KOPT-K1 (cell line): Measurements from ENCODE around the gene WDFY1.

Experiments
- H3K27ac ChIP-seq: fragments of 200-600 bp; sonication (generic); 2 replicates; pipeline ENCODE4 v1.5.1; 2016; ENCODE audit warnings: antibody characterized with exemption, mild to moderate bottlenecking, low read depth, low read length; ENCODE audit not compliant: poor library complexity, severe bottlenecking
- H3K36me3 ChIP-seq: fragments of 200-600 bp; sonication (generic); 2 replicates; pipeline ENCODE4 v1.5.1; 2017; ENCODE audit warnings: antibody characterized with exemption, mild to moderate bottlenecking, low read length, moderate library complexity; ENCODE audit not compliant: insufficient read depth
- H3K9me3 ChIP-seq: fragments of 200-600 bp; sonication (generic); 2 replicates; pipeline ENCODE4 v1.5.1; 2017; ENCODE audit warnings: antibody characterized with exemption, low read length, mild to moderate bottlenecking; ENCODE audit not compliant: insufficient read depth, poor library complexity, severe bottlenecking

WDFY1 gene

DNA sequence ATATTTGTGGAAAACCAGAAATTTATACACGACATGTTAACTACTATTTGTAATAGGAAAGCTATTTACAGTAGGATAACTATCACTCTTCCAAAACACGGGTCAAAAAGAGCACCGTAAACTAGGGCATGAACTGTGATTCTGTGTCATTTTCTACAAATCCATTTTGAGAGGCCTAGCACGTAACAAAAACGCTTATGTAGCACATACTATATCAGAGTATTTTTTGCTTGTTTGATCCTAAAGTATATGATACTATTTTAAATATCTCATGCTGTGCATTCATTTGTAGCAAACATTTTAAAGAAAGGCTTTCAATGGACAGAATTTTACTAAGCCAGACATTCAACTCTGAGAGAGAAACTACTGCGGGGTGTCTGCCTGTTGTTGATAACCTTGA lies 45.1 kb downstream of the WDFY1 start:
- no peaks in the 10 kb centered on the region for H3K9me3 ChIP-seq
- H3K36me3 ChIP-seq = peaks cover 20% of the 10 kb centered on the region; the same call in 1 of the 2 replicates

DNA sequence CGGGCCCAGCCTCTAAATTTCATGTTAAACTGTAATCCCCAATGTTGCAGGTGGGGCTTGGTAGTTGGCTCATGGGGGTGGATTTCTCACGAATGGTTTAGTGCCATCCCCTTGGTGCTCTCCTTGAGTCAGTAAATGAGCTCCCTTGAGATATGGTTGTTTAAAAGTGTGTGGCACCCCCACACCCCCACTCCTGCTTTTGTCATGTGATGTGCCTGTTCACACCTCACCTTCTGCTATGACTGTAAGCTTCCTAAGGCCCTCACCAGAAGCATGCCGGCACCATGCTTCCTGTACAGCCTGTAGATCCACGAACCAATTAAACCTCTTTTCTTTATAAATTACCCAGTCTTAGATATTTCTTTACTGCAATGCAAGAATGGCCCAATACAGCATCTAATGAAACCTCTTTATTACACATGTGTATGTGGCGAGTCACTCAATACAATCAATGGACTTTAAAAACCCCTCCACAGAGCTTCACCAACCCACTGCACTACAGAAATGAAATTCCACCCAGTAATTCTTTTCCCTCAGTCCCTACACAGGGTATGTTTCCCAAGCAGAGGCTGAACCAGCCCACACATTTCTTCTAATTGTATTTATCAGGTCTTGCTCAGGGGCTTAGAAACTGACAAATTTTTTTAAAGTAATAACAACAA lies 47.3 kb downstream of the WDFY1 start:
- Histone ChIP-seq H3K36me3 (peaks cover 24% of the 10 kb centered on the region; the same call in 1 of the 2 replicates), H3K27ac (no peak overlapping the region), H3K9me3 (no peaks in the 10 kb centered on the region)

More for the DNA sequence above, 45.1 kb downstream of the WDFY1 start:
- H3K27ac ChIP-seq = no peak overlapping the region

DNA sequence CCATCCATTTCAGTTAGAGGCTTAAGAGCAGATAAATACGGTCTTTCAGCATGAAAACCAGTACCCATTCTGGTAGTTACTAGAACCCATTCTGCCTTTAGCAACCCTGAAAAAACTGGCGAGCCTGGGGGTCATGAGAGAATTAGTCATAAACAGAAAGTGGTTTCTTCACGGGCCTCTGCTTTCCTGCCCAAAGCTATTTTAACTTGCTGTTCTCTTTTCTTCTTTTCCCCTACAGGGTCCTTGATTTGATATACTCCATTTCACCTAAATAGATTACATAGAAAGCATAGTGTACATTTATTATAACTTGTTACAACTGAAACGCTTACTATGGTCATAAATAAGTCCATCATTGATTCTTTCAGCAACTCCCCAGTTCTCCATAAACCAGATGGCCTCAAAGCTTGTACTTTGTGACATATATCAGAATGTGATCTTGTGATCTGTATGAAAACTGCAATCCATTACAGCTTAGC lies 48.3 kb downstream of the WDFY1 start:
- no peak overlapping the region for H3K27ac ChIP-seq
- peaks cover 24% of the 10 kb centered on the region; the same call in 1 of the 2 replicates for H3K36me3 ChIP-seq

DNA sequence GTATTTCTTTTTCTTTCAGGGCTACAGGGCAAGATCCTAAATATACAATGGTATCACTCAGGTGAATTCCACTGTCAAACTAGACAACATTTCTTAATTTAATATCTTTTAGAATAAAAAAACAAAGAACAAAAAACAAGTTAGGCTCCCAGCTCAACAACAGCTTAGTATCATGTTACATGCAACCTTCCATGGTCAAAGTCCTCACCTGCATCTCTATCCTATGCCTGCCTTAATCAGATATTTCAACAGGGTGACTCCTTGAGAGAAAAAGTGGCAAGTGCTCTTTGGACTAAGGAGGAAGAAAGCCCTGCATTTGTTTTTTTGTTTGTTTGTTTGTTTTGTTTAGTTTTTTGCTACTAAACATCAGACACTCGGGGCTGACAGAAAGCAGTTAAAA lies 50.2 kb downstream of the WDFY1 start:
- H3K36me3 ChIP-seq = peaks cover 15% of the 10 kb centered on the region; the same call in 1 of the 2 replicates
- H3K27ac ChIP-seq = no peak overlapping the region
- H3K9me3 ChIP-seq = no peaks in the 10 kb centered on the region

More for the DNA sequence above, 48.3 kb downstream of the WDFY1 start:
- H3K9me3 ChIP-seq = no peaks in the 10 kb centered on the region

DNA sequence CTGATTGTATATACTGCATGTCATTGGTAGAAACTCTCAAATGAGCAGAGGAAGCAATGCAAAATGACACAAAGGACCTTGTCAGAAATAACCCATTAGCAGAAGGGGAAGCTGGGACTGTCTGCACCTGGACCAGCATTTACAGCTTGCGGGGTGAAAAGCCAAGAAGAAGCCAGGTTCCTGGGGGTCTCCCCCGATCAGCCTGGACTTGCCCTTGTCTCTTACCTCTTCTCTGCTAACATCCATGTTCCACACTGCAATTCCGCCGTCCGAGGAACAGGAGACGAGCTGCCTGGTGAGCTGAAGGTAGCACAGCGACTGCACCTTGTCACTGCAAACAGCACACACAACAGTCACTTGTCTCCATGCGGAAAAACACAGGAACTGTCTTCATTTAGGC lies 51.1 kb downstream of the WDFY1 start:
- Histone ChIP-seq H3K27ac (no peak overlapping the region), H3K9me3 (no peaks in the 10 kb centered on the region), H3K36me3 (peaks cover 14% of the 10 kb centered on the region; the same call in 1 of the 2 replicates)

DNA sequence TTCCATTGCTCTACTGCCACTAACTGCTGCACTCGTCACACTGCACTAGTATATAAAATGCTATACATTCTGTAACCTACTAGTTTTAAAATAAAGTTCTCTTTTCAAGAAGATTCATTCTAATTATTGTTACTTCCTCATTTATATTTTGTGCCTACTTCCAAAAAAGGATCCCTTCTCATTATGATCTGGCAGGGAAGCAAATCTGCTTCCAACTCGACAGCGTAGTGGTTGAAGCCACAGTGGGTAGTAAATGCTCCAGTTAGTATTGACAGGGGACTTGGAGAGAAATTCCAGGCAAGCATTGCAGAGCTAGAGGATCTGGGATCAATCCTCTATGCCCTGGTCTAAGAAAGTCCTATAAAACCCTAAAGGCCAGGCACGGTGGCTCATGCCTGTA lies 54.4 kb downstream of the WDFY1 start:
- Histone ChIP-seq H3K36me3 (peaks cover 10% of the 10 kb centered on the region; the same call in 1 of the 2 replicates), H3K9me3 (no peaks in the 10 kb centered on the region), H3K27ac (no peak overlapping the region)

DNA sequence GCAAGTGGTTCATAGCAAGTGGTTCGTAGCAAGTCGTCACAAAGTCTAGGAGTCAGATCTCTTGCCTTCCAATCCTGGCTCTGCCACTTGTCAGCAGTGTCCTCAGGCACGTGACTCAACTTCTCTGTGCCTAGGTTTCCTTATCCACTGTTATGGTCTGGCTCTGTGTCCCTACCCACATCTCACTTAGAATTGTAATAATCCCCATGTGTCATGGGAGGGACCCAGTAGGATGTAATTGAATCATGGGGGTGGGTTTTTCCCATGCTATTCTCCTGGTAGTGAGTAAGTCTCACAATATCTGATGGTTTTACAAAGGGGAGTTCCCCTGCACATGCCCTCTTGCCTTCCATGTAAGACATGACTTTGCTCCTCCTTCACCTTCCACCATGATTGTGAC lies 55.9 kb downstream of the WDFY1 start:
- H3K27ac ChIP-seq = no peak overlapping the region
- H3K36me3 ChIP-seq = peaks cover 7% of the 10 kb centered on the region; the same call in 1 of the 2 replicates
- no peaks in the 10 kb centered on the region for H3K9me3 ChIP-seq

DNA sequence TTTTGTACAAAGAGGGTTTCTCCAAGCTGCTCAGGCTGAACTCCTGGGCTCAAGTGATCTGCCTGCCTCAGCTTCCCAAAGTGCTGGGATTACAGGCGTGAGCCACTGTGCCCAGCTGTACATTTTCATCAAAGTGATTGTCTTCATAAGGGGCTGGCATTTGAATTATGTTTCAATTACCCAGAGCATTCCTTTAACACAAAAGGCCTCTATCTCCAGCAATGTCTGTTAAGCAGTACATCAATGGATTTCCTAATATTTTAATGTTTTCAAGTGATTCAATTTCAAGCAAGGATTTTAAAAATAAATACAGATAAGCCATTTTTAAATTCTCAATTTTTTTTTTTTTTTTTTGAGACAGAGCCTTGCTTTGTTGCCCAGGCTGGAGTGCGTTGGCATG lies 56.9 kb downstream of the WDFY1 start:
- Histone ChIP-seq H3K27ac (no peak overlapping the region), H3K9me3 (no peaks in the 10 kb centered on the region), H3K36me3 (peaks cover 4% of the 10 kb centered on the region; the same call in 1 of the 2 replicates)

DNA sequence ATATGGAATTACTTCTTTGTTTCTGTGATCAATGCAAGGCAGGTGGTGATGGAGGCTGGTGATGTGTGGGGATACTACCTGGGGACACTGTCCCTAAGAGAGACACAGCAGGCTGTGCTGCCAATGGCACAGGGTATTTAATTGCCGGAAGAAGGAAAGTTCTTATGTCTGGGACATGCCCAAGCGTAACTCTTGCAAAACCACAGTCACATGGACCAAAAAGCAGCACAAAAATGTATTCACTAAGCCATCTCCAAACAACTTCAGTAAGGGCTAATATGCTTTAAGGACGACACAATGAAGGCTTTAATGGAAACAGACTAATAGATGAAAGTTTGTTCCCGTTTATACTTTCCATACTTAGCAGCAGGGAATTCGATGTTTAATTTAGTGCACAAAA lies 58.0 kb downstream of the WDFY1 start:
- no peak overlapping the region for H3K27ac ChIP-seq
- peaks cover 4% of the 10 kb centered on the region; the same call in 1 of the 2 replicates for H3K36me3 ChIP-seq
- H3K9me3 ChIP-seq = no peaks in the 10 kb centered on the region

DNA sequence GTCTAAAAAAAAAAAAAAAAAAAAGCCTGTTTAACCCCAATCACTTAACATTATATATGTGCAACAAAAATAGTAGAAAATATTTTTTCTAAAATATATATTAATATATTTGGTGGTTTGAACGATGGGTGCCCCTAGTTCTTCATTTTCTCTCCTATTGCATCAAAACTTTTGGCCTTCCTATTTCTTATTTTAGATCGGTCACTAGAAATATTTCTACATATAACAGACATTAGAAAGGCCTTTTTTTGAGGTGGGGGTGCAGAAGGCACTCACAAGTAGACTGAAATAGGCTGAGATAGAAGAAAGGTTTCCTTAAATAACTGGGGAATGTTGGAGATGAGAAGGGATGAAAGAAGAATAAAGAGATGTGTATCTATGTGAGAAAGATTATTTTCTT lies 58.4 kb downstream of the WDFY1 start:
- Histone ChIP-seq H3K36me3 (peaks cover 5% of the 10 kb centered on the region; the same call in 1 of the 2 replicates), H3K9me3 (no peaks in the 10 kb centered on the region), H3K27ac (no peak overlapping the region)

DNA sequence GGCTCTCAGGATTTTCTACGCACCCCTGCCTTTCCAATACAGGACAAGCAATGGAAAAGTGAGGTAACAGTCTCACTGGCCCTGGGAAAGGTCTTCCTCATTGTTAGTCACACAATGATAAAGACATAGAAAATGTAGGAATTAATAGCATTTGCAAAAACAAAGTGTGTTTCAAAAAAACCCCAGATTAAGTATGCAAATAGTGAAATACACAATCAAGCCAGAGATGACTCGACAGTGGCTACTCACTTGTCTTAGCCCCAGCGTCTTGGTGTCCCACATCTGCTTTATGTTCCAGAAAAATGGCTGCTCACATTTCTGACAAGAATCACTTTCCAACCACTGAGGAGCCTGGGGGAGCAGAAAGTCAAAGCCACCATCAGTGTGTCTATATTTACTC lies 60.7 kb downstream of the WDFY1 start:
- no peak overlapping the region for H3K27ac ChIP-seq
- H3K36me3 ChIP-seq = peaks cover 23% of the 10 kb centered on the region; the same call in 1 of the 2 replicates
- no peaks in the 10 kb centered on the region for H3K9me3 ChIP-seq

DNA sequence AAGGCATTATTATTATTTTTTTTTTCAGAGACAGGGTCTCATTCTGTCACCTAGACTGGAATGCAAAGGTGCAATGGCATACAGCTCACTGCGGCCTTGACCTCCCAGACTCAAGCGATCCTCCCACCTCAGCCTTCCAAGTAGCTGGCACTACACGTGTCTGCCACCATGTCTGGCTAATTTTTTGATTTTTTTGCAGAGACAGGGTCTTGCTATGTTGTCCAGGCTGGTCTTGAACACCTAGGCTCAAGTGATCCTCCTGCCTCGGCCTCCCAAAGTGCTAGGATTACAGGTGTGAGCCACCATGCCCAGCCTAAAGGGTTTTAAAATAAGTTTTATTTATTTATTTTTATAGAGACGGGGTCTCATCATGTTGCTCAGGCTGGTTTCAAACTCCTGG lies 62.4 kb downstream of the WDFY1 start:
- Histone ChIP-seq H3K9me3 (no peaks in the 10 kb centered on the region), H3K36me3 (peaks cover 37% of the 10 kb centered on the region; the same call in 1 of the 2 replicates), H3K27ac (no peak overlapping the region)

DNA sequence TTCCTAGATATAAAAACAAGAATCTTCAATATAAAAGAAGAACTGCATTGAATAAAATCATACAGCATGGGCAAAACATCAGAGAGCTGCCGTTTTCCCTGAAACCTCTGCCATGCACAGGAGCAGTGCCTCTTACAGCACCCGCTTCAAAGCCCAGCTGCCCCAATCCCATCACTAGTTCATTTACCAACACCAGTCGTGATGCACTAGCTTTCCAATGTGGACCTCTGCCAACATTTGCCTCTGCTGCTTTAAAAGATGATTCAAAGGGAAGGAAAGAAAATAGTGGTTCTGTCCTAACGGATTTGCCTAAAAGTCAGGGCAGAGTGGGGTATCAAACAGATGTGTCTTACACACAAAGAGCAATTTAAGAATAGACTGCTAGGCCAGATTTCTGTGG lies 64.3 kb downstream of the WDFY1 start:
- Histone ChIP-seq H3K27ac (no peak overlapping the region), H3K36me3 (peaks cover 45% of the 10 kb centered on the region; the same call in 1 of the 2 replicates), H3K9me3 (no peaks in the 10 kb centered on the region)

DNA sequence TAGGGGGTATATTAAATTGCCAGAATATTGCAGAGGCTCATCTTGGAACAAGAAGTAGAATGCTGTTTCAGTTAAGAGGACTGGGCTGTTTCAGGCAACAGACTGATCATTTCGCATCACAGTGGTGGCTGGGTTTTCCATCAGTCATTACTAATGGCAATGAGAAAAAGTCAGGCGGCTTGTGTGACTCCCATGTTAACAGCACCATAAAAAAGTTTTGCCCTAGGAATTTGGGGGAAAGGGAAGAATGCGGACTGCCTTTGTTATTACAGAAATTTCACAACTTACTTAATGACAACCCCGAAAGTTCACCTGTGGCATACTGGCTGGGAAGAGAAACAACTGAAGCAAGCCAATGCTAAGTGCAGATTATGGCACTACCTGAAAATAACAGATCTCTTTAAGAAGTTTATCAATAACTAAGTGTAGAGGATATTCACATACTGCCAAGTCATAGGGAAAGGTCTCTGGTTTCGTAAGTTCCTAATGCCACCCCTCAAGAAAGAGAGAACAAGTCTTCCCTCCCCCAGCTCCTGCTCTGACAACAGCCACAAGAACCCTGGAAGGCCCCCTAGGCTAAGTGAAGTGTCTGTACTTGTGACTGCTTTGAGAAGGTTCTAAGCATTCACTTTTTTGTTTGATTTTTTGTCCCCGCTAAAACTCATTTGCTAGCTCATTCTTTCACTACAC lies 67.3 kb downstream of the WDFY1 start:
- peaks cover 41% of the 10 kb centered on the region; the same call in 1 of the 2 replicates for H3K36me3 ChIP-seq
- H3K9me3 ChIP-seq = no peaks in the 10 kb centered on the region
- no peak overlapping the region for H3K27ac ChIP-seq

DNA sequence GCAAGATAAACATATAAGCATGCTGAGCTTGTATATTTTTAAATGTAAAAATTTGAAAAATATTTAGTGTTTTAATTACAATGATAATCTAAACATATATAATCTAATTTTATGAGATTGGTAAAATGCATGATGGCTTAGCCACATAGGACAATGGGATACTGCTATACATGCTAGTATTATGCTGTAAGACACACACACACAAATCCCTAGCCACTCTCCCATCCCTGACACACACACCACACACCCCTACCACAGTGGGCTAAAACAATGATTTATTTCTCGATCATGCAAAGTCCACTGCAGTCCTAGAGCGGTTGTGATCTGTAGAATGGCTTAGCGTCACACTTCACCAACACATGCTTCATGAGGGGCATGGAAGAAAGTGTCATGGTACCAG lies 71.5 kb downstream of the WDFY1 start:
- no peak overlapping the region for H3K27ac ChIP-seq
- peaks cover 18% of the 10 kb centered on the region; the same call in 1 of the 2 replicates for H3K36me3 ChIP-seq
- no peaks in the 10 kb centered on the region for H3K9me3 ChIP-seq
